Hindlimb muscle (tissue), 1 donor: Measurements from ENCODE around the gene BMAL2. TPM values are rescaled to one million over a fixed set of nuclear protein-coding genes. Genes with fewer than 3 reads are reported as not detected.

ENCODE experiments used
- DNase-seq: peaks from one replicate; pipeline ENCODE4 v3.0.0-alpha.2; 2013
- polyA plus RNA-seq: library from polyadenylated mRNA; unstranded; fragments of 120-200 nt; gene quantifications from one replicate; pipeline ENCODE4 v1.2.1, GENCODE V29; 2013; ENCODE audit not compliant: insufficient read length

Gene BMAL2
- polyA plus RNA-seq, 1 donor, result 1.2 TPM

GRCh38 chr12:27361372-27361771 is 28.7 kb downstream of the BMAL2 start:
- no peak for DNase-seq

- no peak for DNase-seq
Observed at GRCh38 chr12:27366621-27367020, 34.0 kb downstream of the BMAL2 start.

GRCh38 chr12:27367078-27367477 is 34.4 kb downstream of the BMAL2 start:
- DNase-seq, result no peak

- no peak for DNase-seq
Observed at GRCh38 chr12:27382171-27382795, 49.6 kb downstream of the BMAL2 start.

Other genes with a start within 250 kb of the BMAL2 start
- gene STK38L, start 88.5 kb upstream of the BMAL2 start, polyA plus RNA-seq, result 26.1 TPM
- not detected for gene SMCO2, start 113.9 kb downstream of the BMAL2 start, polyA plus RNA-seq
- 36.8 TPM for gene PPFIBP1, start 191.4 kb downstream of the BMAL2 start, polyA plus RNA-seq